Measurements from ENCODE around the gene ARHGEF11. TPM values are rescaled to one million over a fixed set of nuclear protein-coding genes. Genes with fewer than 3 reads are reported as not detected.

Gene ARHGEF11
- total and polyA plus RNA-seq, 12 donors, result 10.4 to 34.5 (median 26.8) TPM

GRCh38 chr1:156910309-156910782 is 135.2 kb downstream of the ARHGEF11 start:
- ATAC-seq (peak in 3 of 8 donors; percentile 35 to 54 (median 39)), DNase-seq (peak in 1 of 2 donors; percentile 48)
- Histone ChIP-seq H3K4me1 (peaks cover 0 to 45% (median 29%) of the 10 kb centered on the region in 9 donors), H3K9me3 (no peaks in the 10 kb centered on the region), H3K36me3 (peaks cover 0 to 100% (median 25%) of the 10 kb centered on the region in 9 donors), H3K27ac (no peak overlapping the region), H3K27me3 (peaks cover 0 to 21% (median 0%) of the 10 kb centered on the region in 7 donors), H3K4me3 (no peak overlapping the region)
- intact Hi-C loops (cut with DNase I), result no loop called here
- WGBS, 2 donors, result 50 to 53% methylated on average over 18 of the region's 18 CpGs
- TF ChIP-seq CTCF (IDR thresholded peaks at IDR 0.05), result peak; percentile 69 to 90 (median 79)

GRCh38 chr1:156909671-156910070 is 135.9 kb downstream of the ARHGEF11 start:
- peaks cover 0 to 100% (median 19%) of the 10 kb centered on the region in 9 donors for H3K36me3 ChIP-seq
- TF ChIP-seq CTCF (IDR thresholded peaks at IDR 0.05), result no peak
- H3K27ac ChIP-seq, result no peak overlapping the region
- no peak overlapping the region for H3K4me3 ChIP-seq
- H3K4me1 ChIP-seq, result peaks cover 0 to 51% (median 32%) of the 10 kb centered on the region in 9 donors
- DNase-seq, result no peak
- ATAC-seq, result no peak
- H3K27me3 ChIP-seq, result peaks cover 0 to 21% (median 0%) of the 10 kb centered on the region in 7 donors
- WGBS, 2 donors, result 87 to 89% methylated on average over 5 of the region's 5 CpGs
- intact Hi-C loops (cut with DNase I), result no loop called here
- no peaks in the 10 kb centered on the region for H3K9me3 ChIP-seq

GRCh38 chr1:156908955-156909354 is 136.6 kb downstream of the ARHGEF11 start:
- WGBS, 2 donors, result 43 to 50% methylated on average over 10 of the region's 10 CpGs
- no peak for ATAC-seq
- TF ChIP-seq CTCF (IDR thresholded peaks at IDR 0.05), result no peak
- intact Hi-C loops (cut with DNase I), result no loop called here
- no peak overlapping the region for H3K4me3 ChIP-seq
- no peak for DNase-seq
- H3K9me3 ChIP-seq, result no peaks in the 10 kb centered on the region
- peaks cover 0 to 58% (median 39%) of the 10 kb centered on the region in 9 donors for H3K4me1 ChIP-seq
- H3K36me3 ChIP-seq, result peaks cover 0 to 94% (median 19%) of the 10 kb centered on the region in 9 donors
- H3K27me3 ChIP-seq, result peaks cover 0 to 21% (median 0%) of the 10 kb centered on the region in 7 donors
- H3K27ac ChIP-seq, result no peak overlapping the region

GRCh38 chr1:156908541-156908940 is 137.0 kb downstream of the ARHGEF11 start:
- ATAC-seq, result no peak
- peaks cover 0 to 62% (median 43%) of the 10 kb centered on the region in 9 donors for H3K4me1 ChIP-seq
- no peak overlapping the region for H3K27ac ChIP-seq
- DNase-seq, result no peak
- H3K4me3 ChIP-seq, result no peak overlapping the region
- intact Hi-C loops (cut with DNase I), result no loop called here
- peaks cover 0 to 21% (median 0%) of the 10 kb centered on the region in 7 donors for H3K27me3 ChIP-seq
- TF ChIP-seq CTCF (IDR thresholded peaks at IDR 0.05), result no peak
- no peaks in the 10 kb centered on the region for H3K9me3 ChIP-seq
- peaks cover 0 to 90% (median 19%) of the 10 kb centered on the region in 9 donors for H3K36me3 ChIP-seq
- WGBS, 2 donors, result 62 to 66% methylated on average over 29 of the region's 29 CpGs

Data from heart right ventricle (tissue), 16 donors.